Measurements from ENCODE around the gene SLC10A7.

GRCh38 chr4:146222313-146222712 is 299.4 kb downstream of the SLC10A7 start:
- TF ChIP-seq, protein P1, sequence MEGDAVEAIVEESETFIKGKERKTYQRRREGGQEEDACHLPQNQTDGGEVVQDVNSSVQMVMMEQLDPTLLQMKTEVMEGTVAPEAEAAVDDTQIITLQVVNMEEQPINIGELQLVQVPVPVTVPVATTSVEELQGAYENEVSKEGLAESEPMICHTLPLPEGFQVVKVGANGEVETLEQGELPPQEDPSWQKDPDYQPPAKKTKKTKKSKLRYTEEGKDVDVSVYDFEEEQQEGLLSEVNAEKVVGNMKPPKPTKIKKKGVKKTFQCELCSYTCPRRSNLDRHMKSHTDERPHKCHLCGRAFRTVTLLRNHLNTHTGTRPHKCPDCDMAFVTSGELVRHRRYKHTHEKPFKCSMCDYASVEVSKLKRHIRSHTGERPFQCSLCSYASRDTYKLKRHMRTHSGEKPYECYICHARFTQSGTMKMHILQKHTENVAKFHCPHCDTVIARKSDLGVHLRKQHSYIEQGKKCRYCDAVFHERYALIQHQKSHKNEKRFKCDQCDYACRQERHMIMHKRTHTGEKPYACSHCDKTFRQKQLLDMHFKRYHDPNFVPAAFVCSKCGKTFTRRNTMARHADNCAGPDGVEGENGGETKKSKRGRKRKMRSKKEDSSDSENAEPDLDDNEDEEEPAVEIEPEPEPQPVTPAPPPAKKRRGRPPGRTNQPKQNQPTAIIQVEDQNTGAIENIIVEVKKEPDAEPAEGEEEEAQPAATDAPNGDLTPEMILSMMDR (IDR thresholded peaks at IDR 0.05): no peak
- TF ChIP-seq EZH2 (IDR thresholded peaks at IDR 0.05; ENCODE audit: borderline replicate concordance, insufficient read depth, low read depth, low read length, poor library complexity, severe bottlenecking): no peak

All from B cell (primary cell).